Mesendoderm (in vitro differentiated cells): ENCODE measurements around the gene ZNF616.
A peak's percentile ranks its signal among the peaks of the same experiment; 100 is the strongest.

ENCODE experiments used
- DNase-seq: peaks from one replicate; pipeline ENCODE4 v3.0.0; 2013
- H2AK5ac ChIP-seq: 2 replicates; pipeline ENCODE4 v1.6.1; 2013; ENCODE audit warnings: low read length, inconsistent platforms
- H2BK120ac ChIP-seq: 2 replicates; pipeline ENCODE4 v1.6.1; 2013; ENCODE audit warnings: low read depth, mild to moderate bottlenecking, low read length, moderate library complexity, mixed read lengths
- H2BK15ac ChIP-seq: replicated peaks from 2 replicates; pipeline ENCODE4 v1.6.1; 2013; ENCODE audit warnings: low read depth, mild to moderate bottlenecking, moderate library complexity
- H2BK5ac ChIP-seq: 2 replicates; pipeline ENCODE4 v1.6.1; 2013; ENCODE audit warnings: low read length, inconsistent platforms
- H3K18ac ChIP-seq: 2 replicates; pipeline ENCODE4 v1.6.1; 2013; ENCODE audit warnings: mild to moderate bottlenecking, low read length, mixed read lengths
- H3K23ac ChIP-seq: one replicate; pipeline ENCODE4 v1.6.1; 2013; ENCODE audit warnings: low read length
- H3K27ac ChIP-seq: 2 replicates; pipeline ENCODE4 v1.5.1; 2013; ENCODE audit warnings: low read depth, mild to moderate bottlenecking, inconsistent platforms, low read length, moderate library complexity
- H3K27me3 ChIP-seq: 2 replicates; pipeline ENCODE4 v1.6.1; 2013; ENCODE audit warnings: low read length, control low read depth, mild to moderate bottlenecking, inconsistent platforms; ENCODE audit not compliant: insufficient read depth, poor library complexity
- H3K36me3 ChIP-seq: 2 replicates; pipeline ENCODE4 v1.6.1; 2013; ENCODE audit warnings: low read length, inconsistent platforms; ENCODE audit not compliant: control insufficient read depth, insufficient read depth
- H3K4ac ChIP-seq: one replicate; pipeline ENCODE4 v1.6.1; 2013; ENCODE audit warnings: low read depth, mild to moderate bottlenecking, low read length, moderate library complexity
- H3K4me1 ChIP-seq: 2 replicates; pipeline ENCODE4 v1.6.1; 2013; ENCODE audit warnings: low read depth, low read length, inconsistent platforms; ENCODE audit not compliant: control insufficient read depth
- H3K4me2 ChIP-seq: 2 replicates; pipeline ENCODE4 v1.6.1; 2013; ENCODE audit warnings: low read length
- H3K4me3 ChIP-seq: 2 replicates; pipeline ENCODE4 v1.5.1; 2013; ENCODE audit warnings: mild to moderate bottlenecking, low read length
- H3K56ac ChIP-seq: one replicate; pipeline ENCODE4 v1.6.1; 2013; ENCODE audit warnings: low read length
- H3K79me1 ChIP-seq: 2 replicates; pipeline ENCODE4 v1.6.1; 2013; ENCODE audit warnings: low read length, inconsistent platforms
- H3K79me2 ChIP-seq: 2 replicates; pipeline ENCODE4 v1.6.1; 2013; ENCODE audit warnings: mild to moderate bottlenecking, low read length; ENCODE audit not compliant: control insufficient read depth, insufficient read depth
- H3K9ac ChIP-seq: 2 replicates; pipeline ENCODE4 v1.6.1; 2013; ENCODE audit warnings: low read length, inconsistent platforms
- H4K5ac ChIP-seq: one replicate; pipeline ENCODE4 v1.6.1; 2013; ENCODE audit warnings: low read length
- H4K8ac ChIP-seq: one replicate; pipeline ENCODE4 v1.6.1; 2013; ENCODE audit warnings: low read depth, mild to moderate bottlenecking, control low read depth, low read length, moderate library complexity
- WGBS: extraction: QIAGEN DNeasy Blood & Tissue Kit; methylation state at CpG from one replicate; pipeline ENCODE4 v1.1.7; 2013; ENCODE audit warnings: low lambda C conversion rate, missing lambda C conversion rate; ENCODE audit not compliant: insufficient coverage; ENCODE audit errors: extremely low coverage; 5-methylcytosine and 5-hydroxymethylcytosine counted together

ZNF616 gene

GRCh38 chr19:52120286-52120685 lies 19.5 kb downstream of the ZNF616 start:
- H4K5ac ChIP-seq = no peak overlapping the region
- no peak overlapping the region for H3K4me2 ChIP-seq
- DNase-seq = no peak
- no peaks in the 10 kb centered on the region for H3K27me3 ChIP-seq
- H3K4ac ChIP-seq = no peak overlapping the region
- no peak overlapping the region for H3K56ac ChIP-seq
- peaks cover 2% of the 10 kb centered on the region for H3K79me1 ChIP-seq
- H2BK120ac ChIP-seq = no peak overlapping the region
- no peak overlapping the region for H3K23ac ChIP-seq
- no peak overlapping the region for H2BK15ac ChIP-seq
- no peaks in the 10 kb centered on the region for H3K4me1 ChIP-seq
- no CpG with 5 or more reads among the region's 3 CpGs for WGBS
- no peak overlapping the region for H2BK5ac ChIP-seq
- no peak overlapping the region for H3K4me3 ChIP-seq
- no peaks in the 10 kb centered on the region for H3K79me2 ChIP-seq
- peaks cover 22% of the 10 kb centered on the region for H3K36me3 ChIP-seq
- H3K18ac ChIP-seq = no peak overlapping the region
- no peak overlapping the region for H3K9ac ChIP-seq
- no peak overlapping the region for H4K8ac ChIP-seq
- H3K27ac ChIP-seq = no peak overlapping the region
- no peak overlapping the region for H2AK5ac ChIP-seq

GRCh38 chr19:52115526-52116053 lies 24.1 kb downstream of the ZNF616 start:
- WGBS = no CpG with 5 or more reads among the region's 12 CpGs
- no peak overlapping the region for H3K4ac ChIP-seq
- H2BK120ac ChIP-seq = no peak overlapping the region
- peak overlapping the region; percentile 33 for H3K4me3 ChIP-seq
- H3K27me3 ChIP-seq = no peaks in the 10 kb centered on the region
- no peak overlapping the region for H2BK15ac ChIP-seq
- H3K36me3 ChIP-seq = peaks cover 18% of the 10 kb centered on the region
- no peak overlapping the region for H3K23ac ChIP-seq
- H3K79me2 ChIP-seq = no peaks in the 10 kb centered on the region
- no peak overlapping the region for H3K18ac ChIP-seq
- no peaks in the 10 kb centered on the region for H3K4me1 ChIP-seq
- no peak overlapping the region for H3K4me2 ChIP-seq
- peak; percentile 20 for DNase-seq
- H3K79me1 ChIP-seq = no peaks in the 10 kb centered on the region
- H4K8ac ChIP-seq = no peak overlapping the region
- H2BK5ac ChIP-seq = no peak overlapping the region
- no peak overlapping the region for H3K56ac ChIP-seq
- H2AK5ac ChIP-seq = no peak overlapping the region
- H4K5ac ChIP-seq = no peak overlapping the region
- no peak overlapping the region for H3K27ac ChIP-seq
- H3K9ac ChIP-seq = no peak overlapping the region

GRCh38 chr19:52114691-52115090 lies 25.0 kb downstream of the ZNF616 start:
- no peaks in the 10 kb centered on the region for H3K79me1 ChIP-seq
- DNase-seq = no peak
- no peaks in the 10 kb centered on the region for H3K79me2 ChIP-seq
- no peak overlapping the region for H3K18ac ChIP-seq
- no peak overlapping the region for H4K8ac ChIP-seq
- no peaks in the 10 kb centered on the region for H3K4me1 ChIP-seq
- no peak overlapping the region for H3K4me2 ChIP-seq
- H3K27me3 ChIP-seq = no peaks in the 10 kb centered on the region
- H3K27ac ChIP-seq = no peak overlapping the region
- peaks cover 18% of the 10 kb centered on the region for H3K36me3 ChIP-seq
- no peak overlapping the region for H3K56ac ChIP-seq
- no peak overlapping the region for H3K23ac ChIP-seq
- no peak overlapping the region for H2AK5ac ChIP-seq
- no peak overlapping the region for H2BK5ac ChIP-seq
- no CpG with 5 or more reads among the region's 5 CpGs for WGBS
- peak overlapping the region; percentile 36 for H3K4me3 ChIP-seq
- H4K5ac ChIP-seq = no peak overlapping the region
- H3K4ac ChIP-seq = no peak overlapping the region
- H3K9ac ChIP-seq = no peak overlapping the region
- H2BK120ac ChIP-seq = no peak overlapping the region
- no peak overlapping the region for H2BK15ac ChIP-seq

- Histone ChIP-seq H3K4me1 (no peaks in the 10 kb centered on the region), H3K56ac (no peak overlapping the region), H4K5ac (no peak overlapping the region), H3K18ac (no peak overlapping the region), H3K27me3 (no peaks in the 10 kb centered on the region), H3K36me3 (peaks cover 13% of the 10 kb centered on the region), H2BK120ac (no peak overlapping the region), H2AK5ac (no peak overlapping the region), H3K4me3 (no peak overlapping the region), H3K4me2 (no peak overlapping the region), H2BK15ac (no peak overlapping the region), H3K27ac (no peak overlapping the region), H3K79me1 (no peaks in the 10 kb centered on the region), H3K4ac (no peak overlapping the region), H3K79me2 (no peaks in the 10 kb centered on the region), H3K9ac (no peak overlapping the region), H2BK5ac (no peak overlapping the region), H3K23ac (no peak overlapping the region), H4K8ac (no peak overlapping the region)
- no peak for DNase-seq
- WGBS = no CpG with 5 or more reads among the region's 3 CpGs
Measured at GRCh38 chr19:52112624-52113023, 27.1 kb downstream of the ZNF616 start.

- DNase-seq = no peak
- Histone ChIP-seq H3K4me1 (no peaks in the 10 kb centered on the region), H4K5ac (no peak overlapping the region), H2AK5ac (no peak overlapping the region), H3K56ac (no peak overlapping the region), H3K36me3 (peaks cover 5% of the 10 kb centered on the region), H3K4me2 (no peak overlapping the region), H4K8ac (no peak overlapping the region), H3K27ac (no peak overlapping the region), H3K18ac (no peak overlapping the region), H3K4ac (no peak overlapping the region), H3K4me3 (no peak overlapping the region), H2BK15ac (no peak overlapping the region), H2BK120ac (no peak overlapping the region), H3K27me3 (no peaks in the 10 kb centered on the region), H2BK5ac (no peak overlapping the region), H3K79me1 (no peaks in the 10 kb centered on the region), H3K23ac (no peak overlapping the region), H3K9ac (no peak overlapping the region), H3K79me2 (no peaks in the 10 kb centered on the region)
- no CpG with 5 or more reads among the region's 6 CpGs for WGBS
Measured at GRCh38 chr19:52110780-52111179, 29.0 kb downstream of the ZNF616 start.

GRCh38 chr19:52102782-52103181 lies 37.0 kb downstream of the ZNF616 start:
- Histone ChIP-seq H3K9ac (no peak overlapping the region), H2BK120ac (no peak overlapping the region), H2BK15ac (no peak overlapping the region), H3K4me1 (no peaks in the 10 kb centered on the region), H3K4ac (no peak overlapping the region), H3K27me3 (no peaks in the 10 kb centered on the region), H3K4me2 (no peak overlapping the region), H2BK5ac (no peak overlapping the region), H3K56ac (no peak overlapping the region), H3K27ac (no peak overlapping the region), H4K5ac (no peak overlapping the region), H3K79me2 (no peaks in the 10 kb centered on the region), H2AK5ac (no peak overlapping the region), H4K8ac (no peak overlapping the region), H3K79me1 (no peaks in the 10 kb centered on the region), H3K36me3 (no peaks in the 10 kb centered on the region), H3K23ac (no peak overlapping the region), H3K4me3 (no peak overlapping the region), H3K18ac (no peak overlapping the region)
- WGBS = no CpG with 5 or more reads among the region's 1 CpG
- DNase-seq = no peak
